Left ventricle myocardium inferior (tissue), 1 donor: ENCODE data around the gene CYGB. TPM values are rescaled to one million over a fixed set of nuclear protein-coding genes. Genes with fewer than 3 reads are reported as not detected.

Source experiments
- DNase-seq: peaks from one replicate; pipeline ENCODE4 v3.0.0-alpha.2; 2020
- H3K27ac ChIP-seq: fragments of 200-600 bp; replicated peaks from 2 replicates; pipeline ENCODE4 v1.8.0; 2021
- H3K27me3 ChIP-seq: fragments of 200-600 bp; 2 replicates; pipeline ENCODE4 v1.8.0; 2021; ENCODE audit warnings: low read depth
- H3K36me3 ChIP-seq: fragments of 200-600 bp; 2 replicates; pipeline ENCODE4 v1.8.0; 2021
- H3K4me1 ChIP-seq: fragments of 200-600 bp; 2 replicates; pipeline ENCODE4 v1.8.0; 2021
- H3K4me3 ChIP-seq: fragments of 200-600 bp; 2 replicates; pipeline ENCODE4 v1.8.0; 2021; ENCODE audit warnings: mild to moderate bottlenecking, moderate library complexity
- H3K9me3 ChIP-seq: fragments of 200-600 bp; replicated peaks from 2 replicates; pipeline ENCODE4 v1.8.0; 2021
- intact Hi-C: fragments of 100-400 bp; cut with micrococcal nuclease; formaldehyde crosslinking; loops from one replicate; pipeline ENCODE4 v1.11.0; 2022
- total RNA-seq: library from RNA; stranded (reverse); fragmentation: NEBNext Ultra II Directional; extraction: Animal tissue kit (Norgen Biotek cat#: 25700); gene quantifications from one replicate; pipeline ENCODE4 v1.2.1, GENCODE V29; 2021
- TF ChIP-seq, protein P1 (sequence below): fragments of 200-600 bp; IDR thresholded peaks from 2 replicates; pipeline ENCODE4 v1.8.0; 2021; ENCODE audit warnings: antibody characterized with exemption, mild to moderate bottlenecking, borderline replicate concordance
- donor health status: DM: no; HTN: yes; CAD: no; lungs with severe emphysema.

The CYGB gene
- total RNA-seq, 1 donor from 2014 or later, result 24.1 TPM

DNA sequence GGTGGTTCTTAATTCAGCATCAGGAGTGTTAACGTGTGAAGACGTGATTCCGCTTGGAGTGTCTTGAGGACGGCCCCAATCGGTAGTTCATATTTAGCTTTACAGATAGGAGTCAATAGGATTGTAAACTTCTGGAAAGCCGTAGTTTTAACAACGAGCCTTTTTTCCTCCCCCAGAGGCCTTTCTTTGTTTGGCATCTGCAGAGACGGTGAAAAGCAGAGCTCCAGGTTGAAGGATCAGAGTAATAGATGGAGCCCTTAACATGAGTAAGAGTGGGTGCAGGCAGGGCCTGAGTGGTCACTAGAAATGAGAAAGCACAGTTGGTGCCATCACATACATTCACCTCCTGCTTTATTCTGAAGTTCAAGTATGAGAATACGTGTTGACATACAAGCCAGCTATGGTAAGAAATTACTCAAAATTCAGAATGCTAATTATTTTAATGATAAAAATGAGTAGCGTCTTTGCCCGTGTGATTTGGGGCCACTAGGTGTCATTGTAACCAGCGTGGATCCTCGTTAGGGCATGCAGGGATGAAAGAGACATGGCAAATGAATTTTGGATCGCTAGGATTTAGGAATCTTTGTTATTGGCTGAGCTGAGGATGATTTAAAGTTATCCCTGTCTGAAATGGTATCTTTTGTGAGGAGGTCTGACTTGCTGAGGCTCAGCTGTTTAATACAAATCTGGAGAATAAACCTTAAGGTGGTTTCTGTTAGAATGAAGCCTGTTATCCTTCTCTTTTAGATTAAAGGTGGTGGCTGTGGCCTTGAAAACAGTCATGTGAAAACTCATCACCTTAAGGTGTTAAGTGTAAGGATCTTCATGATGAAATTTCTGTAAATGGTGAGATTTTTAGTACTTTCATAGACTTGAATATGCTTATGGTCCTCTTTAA is 20.9 kb upstream of the CYGB start:
- peaks cover 73% of the 10 kb centered on the region for H3K4me1 ChIP-seq
- peak overlapping the region; percentile 79 for H3K4me3 ChIP-seq
- peaks cover 18% of the 10 kb centered on the region for H3K36me3 ChIP-seq
- no peaks in the 10 kb centered on the region for H3K27me3 ChIP-seq
- intact Hi-C loops, result no loop called here
- DNase-seq, result no peak
- TF ChIP-seq, protein P1, sequence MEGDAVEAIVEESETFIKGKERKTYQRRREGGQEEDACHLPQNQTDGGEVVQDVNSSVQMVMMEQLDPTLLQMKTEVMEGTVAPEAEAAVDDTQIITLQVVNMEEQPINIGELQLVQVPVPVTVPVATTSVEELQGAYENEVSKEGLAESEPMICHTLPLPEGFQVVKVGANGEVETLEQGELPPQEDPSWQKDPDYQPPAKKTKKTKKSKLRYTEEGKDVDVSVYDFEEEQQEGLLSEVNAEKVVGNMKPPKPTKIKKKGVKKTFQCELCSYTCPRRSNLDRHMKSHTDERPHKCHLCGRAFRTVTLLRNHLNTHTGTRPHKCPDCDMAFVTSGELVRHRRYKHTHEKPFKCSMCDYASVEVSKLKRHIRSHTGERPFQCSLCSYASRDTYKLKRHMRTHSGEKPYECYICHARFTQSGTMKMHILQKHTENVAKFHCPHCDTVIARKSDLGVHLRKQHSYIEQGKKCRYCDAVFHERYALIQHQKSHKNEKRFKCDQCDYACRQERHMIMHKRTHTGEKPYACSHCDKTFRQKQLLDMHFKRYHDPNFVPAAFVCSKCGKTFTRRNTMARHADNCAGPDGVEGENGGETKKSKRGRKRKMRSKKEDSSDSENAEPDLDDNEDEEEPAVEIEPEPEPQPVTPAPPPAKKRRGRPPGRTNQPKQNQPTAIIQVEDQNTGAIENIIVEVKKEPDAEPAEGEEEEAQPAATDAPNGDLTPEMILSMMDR, result peak; percentile 51
- peak overlapping the region; percentile 87 for H3K27ac ChIP-seq
- H3K9me3 ChIP-seq, result no peaks in the 10 kb centered on the region

- H3K4me1 ChIP-seq, result peaks cover 76% of the 10 kb centered on the region
- H3K9me3 ChIP-seq, result no peaks in the 10 kb centered on the region
- peaks cover 12% of the 10 kb centered on the region for H3K36me3 ChIP-seq
- peak; percentile 92 for DNase-seq
- TF ChIP-seq, protein P1, result peak; percentile 63
- intact Hi-C loops, result no loop called here
- no peaks in the 10 kb centered on the region for H3K27me3 ChIP-seq
- peak overlapping the region; percentile 79 for H3K4me3 ChIP-seq
- peak overlapping the region; percentile 87 for H3K27ac ChIP-seq
These were observed 20.1 kb upstream of the CYGB start for GRCh38 chr17:76557368-76558197.

- Histone ChIP-seq H3K36me3 (peaks cover 7% of the 10 kb centered on the region), H3K9me3 (no peaks in the 10 kb centered on the region), H3K27ac (peak overlapping the region; percentile 87), H3K27me3 (no peaks in the 10 kb centered on the region), H3K4me3 (peak overlapping the region; percentile 79), H3K4me1 (peaks cover 71% of the 10 kb centered on the region)
- TF ChIP-seq, protein P1, result no peak
- intact Hi-C loops, result no loop called here
- DNase-seq, result no peak
These were observed 19.4 kb upstream of the CYGB start for GRCh38 chr17:76556765-76557367.

- no peaks in the 10 kb centered on the region for H3K36me3 ChIP-seq
These were observed 16.6 kb upstream of the CYGB start for GRCh38 chr17:76554131-76554530.

More at GRCh38 chr17:76554131-76554530, 16.6 kb upstream of the CYGB start:
- TF ChIP-seq, protein P1, result no peak
- Histone ChIP-seq H3K27ac (peak overlapping the region; percentile 81), H3K4me1 (peaks cover 55% of the 10 kb centered on the region), H3K27me3 (no peaks in the 10 kb centered on the region), H3K4me3 (no peak overlapping the region), H3K9me3 (no peaks in the 10 kb centered on the region)
- intact Hi-C loops, result no loop called here
- peak; percentile 75 for DNase-seq
